Tibial nerve (tissue), 4 donors: ENCODE results near the gene GALNT1. TPM values are rescaled to one million over a fixed set of nuclear protein-coding genes. Genes with fewer than 3 reads are reported as not detected.

ENCODE experiments used
- DNase-seq, 2 donors: peaks; one replicate each; pipeline ENCODE4 v3.0.0-alpha.2; 2019; ENCODE audit warnings: low spot score in 2 of 2
- H3K27ac ChIP-seq, 4 donors: fragments of 200-600 bp; sonication (generic) in 3 of 4; one replicate each; pipeline ENCODE4 v1.5.1; 2017 to 2019; ENCODE audit warnings: mild to moderate bottlenecking in 1 of 4
- H3K27me3 ChIP-seq, 2 donors: fragments of 200-600 bp; sonication (generic) in 1 of 2; one replicate each; pipeline versions ENCODE4 v1.5.1 to v1.6.0; 2017 to 2019
- H3K36me3 ChIP-seq, 3 donors: fragments of 200-600 bp; sonication (generic); one replicate each; pipeline ENCODE4 v1.5.1; 2018 to 2019
- H3K4me1 ChIP-seq, 4 donors: fragments of 200-600 bp; sonication (generic) in 3 of 4; one replicate each; pipeline ENCODE4 v1.5.1; 2017 to 2019
- H3K4me3 ChIP-seq, 4 donors: fragments of 200-600 bp; sonication (generic) in 3 of 4; one replicate each; pipeline ENCODE4 v1.5.1; 2017 to 2019; ENCODE audit warnings: mild to moderate bottlenecking in 1 of 4, moderate library complexity in 1 of 4
- H3K9me3 ChIP-seq, 4 donors: fragments of 200-600 bp; sonication (generic) in 3 of 4; one replicate each; pipeline ENCODE4 v1.5.1; 2017 to 2019
- EP300 ChIP-seq, 2 donors: sonication (generic); formaldehyde crosslinking; IDR thresholded peaks; one replicate each; pipeline ENCODE4 v1.6.1; 2017; ENCODE audit warnings: antibody characterized with exemption in 2 of 2, mild to moderate bottlenecking in 1 of 2
- POLR2A ChIP-seq, 2 donors: fragments of 450-650 bp; IDR thresholded peaks; one replicate each; pipeline ENCODE4 v1.6.1; 2017; ENCODE audit warnings: antibody characterized with exemption in 2 of 2, mild to moderate bottlenecking in 2 of 2, moderate library complexity in 2 of 2
- WGBS, 2 donors: methylation state at CpG; one replicate each; pipeline ENCODE4 v1.1.5; 2018; 5-methylcytosine and 5-hydroxymethylcytosine counted together
- total RNA-seq, 4 donors: library from RNA; depleted of rRNA; stranded (reverse); fragments of >200 nt; gene quantifications; one replicate each; pipeline ENCODE4 v1.1.0, GENCODE V29; 2016
- TF ChIP-seq, protein P1 (sequence below), 5 experiments: fragments of 200-600 bp in 3 of 5; fragments of 450-650 bp in 2 of 5; sonication (generic) in 3 of 5; IDR thresholded peaks; one replicate each; pipeline ENCODE4 v1.5.1; 2016 to 2019; ENCODE audit warnings: antibody characterized with exemption in 5 of 5, mild to moderate bottlenecking in 3 of 5, moderate library complexity in 2 of 5

GALNT1 gene
- total RNA-seq, 4 donors from 2014 or later, result 24.3 to 37.5 (median 27.0) TPM

DNA sequence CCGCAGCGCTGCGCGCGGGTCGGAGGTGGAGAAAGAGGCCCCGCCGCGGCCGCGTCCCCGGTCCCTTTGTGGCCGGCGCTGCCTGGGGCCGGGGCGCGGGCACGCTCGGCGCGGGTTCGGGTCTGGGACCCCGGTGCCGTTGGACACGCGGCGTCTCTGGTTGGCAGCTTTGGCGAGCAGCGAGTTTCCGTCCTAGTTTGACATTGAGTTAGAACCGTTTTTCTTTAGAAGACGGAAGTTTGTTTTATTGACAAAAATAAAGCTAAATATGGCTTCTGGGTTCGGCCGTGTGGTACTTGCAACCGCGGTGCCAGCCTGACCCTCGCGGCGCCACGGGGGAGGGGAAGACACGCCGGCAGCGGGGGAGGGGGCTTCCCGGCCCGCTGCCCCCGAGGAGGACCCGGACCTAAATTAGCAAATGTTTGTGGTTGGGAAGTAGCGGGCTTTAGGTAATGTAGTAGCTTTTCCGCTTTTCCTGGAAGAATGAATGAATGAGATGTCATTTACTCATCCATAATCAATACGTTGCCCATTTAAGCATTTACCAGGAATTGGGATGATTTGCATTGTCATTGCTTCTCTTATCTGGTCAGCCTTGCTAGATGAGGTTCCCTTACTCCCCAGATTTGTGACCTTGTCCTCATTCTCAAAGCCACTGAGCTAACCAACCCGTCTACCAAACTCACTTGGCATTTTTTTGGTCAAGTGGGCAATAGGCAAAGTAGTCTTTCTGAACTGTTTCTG, 530 bp downstream of the GALNT1 start:
- H3K9me3 ChIP-seq, result no peaks in the 10 kb centered on the region
- H3K4me3 ChIP-seq, result peak overlapping the region; percentile 66 to 84 (median 75)
- H3K4me1 ChIP-seq, result peaks cover 0 to 29% (median 20%) of the 10 kb centered on the region in 4 donors
- no peaks in the 10 kb centered on the region for H3K36me3 ChIP-seq
- TF ChIP-seq, protein P1, sequence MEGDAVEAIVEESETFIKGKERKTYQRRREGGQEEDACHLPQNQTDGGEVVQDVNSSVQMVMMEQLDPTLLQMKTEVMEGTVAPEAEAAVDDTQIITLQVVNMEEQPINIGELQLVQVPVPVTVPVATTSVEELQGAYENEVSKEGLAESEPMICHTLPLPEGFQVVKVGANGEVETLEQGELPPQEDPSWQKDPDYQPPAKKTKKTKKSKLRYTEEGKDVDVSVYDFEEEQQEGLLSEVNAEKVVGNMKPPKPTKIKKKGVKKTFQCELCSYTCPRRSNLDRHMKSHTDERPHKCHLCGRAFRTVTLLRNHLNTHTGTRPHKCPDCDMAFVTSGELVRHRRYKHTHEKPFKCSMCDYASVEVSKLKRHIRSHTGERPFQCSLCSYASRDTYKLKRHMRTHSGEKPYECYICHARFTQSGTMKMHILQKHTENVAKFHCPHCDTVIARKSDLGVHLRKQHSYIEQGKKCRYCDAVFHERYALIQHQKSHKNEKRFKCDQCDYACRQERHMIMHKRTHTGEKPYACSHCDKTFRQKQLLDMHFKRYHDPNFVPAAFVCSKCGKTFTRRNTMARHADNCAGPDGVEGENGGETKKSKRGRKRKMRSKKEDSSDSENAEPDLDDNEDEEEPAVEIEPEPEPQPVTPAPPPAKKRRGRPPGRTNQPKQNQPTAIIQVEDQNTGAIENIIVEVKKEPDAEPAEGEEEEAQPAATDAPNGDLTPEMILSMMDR (IDR thresholded peaks at IDR 0.05), result no peak
- TF ChIP-seq EP300 (IDR thresholded peaks at IDR 0.05) (no peak), POLR2A (IDR thresholded peaks at IDR 0.05) (no peak)
- WGBS, 2 donors, result 1 to 2% methylated on average over 30 to 46 of the region's 51 CpGs
- H3K27me3 ChIP-seq, result no peaks in the 10 kb centered on the region
- H3K27ac ChIP-seq, result peak overlapping the region in 3 of 4 donors; percentile 73 to 88 (median 79)
- no peak for DNase-seq

DNA sequence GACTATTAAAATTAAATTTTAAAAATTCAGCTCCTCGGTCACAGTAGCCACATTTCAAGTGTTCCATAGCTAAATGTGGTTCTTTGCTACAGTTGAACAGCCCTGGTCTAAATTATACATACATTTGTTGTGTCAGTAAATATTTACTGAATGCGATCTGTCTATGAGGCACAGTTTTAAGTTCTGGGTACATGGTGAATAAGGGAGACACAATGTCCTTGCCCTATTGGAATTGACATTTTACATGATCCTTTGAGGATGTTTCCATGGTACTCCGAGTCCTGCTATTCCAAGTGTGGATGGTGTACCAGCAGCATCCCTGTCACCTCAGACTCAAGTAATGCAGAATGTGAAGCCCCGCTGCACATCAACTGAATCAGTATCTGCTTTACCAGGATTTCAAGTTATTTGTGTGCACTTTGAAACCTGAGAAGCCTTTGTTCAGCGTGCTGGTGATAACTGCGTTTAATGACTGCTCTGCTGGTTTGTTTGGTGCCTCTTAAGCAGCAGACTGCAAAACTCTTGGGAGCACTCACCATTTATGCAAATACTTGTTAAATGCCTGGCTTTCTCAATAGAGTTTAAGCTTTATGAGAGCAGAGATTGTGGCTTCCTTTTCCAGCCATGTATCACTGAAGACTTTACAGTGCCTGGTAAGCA, 1.5 kb downstream of the GALNT1 start:
- H3K4me1 ChIP-seq, result peaks cover 0 to 29% (median 20%) of the 10 kb centered on the region in 4 donors
- no peaks in the 10 kb centered on the region for H3K27me3 ChIP-seq
- 63 to 78% methylated on average over 6 of the region's 6 CpGs for WGBS, 2 donors
- TF ChIP-seq, protein P1 (IDR thresholded peaks at IDR 0.05), result no peak
- TF ChIP-seq EP300 (IDR thresholded peaks at IDR 0.05) (no peak), POLR2A (IDR thresholded peaks at IDR 0.05) (no peak)
- no peak overlapping the region for H3K27ac ChIP-seq
- no peak for DNase-seq
- H3K9me3 ChIP-seq, result peaks cover 0 to 10% (median 5%) of the 10 kb centered on the region in 4 donors
- H3K36me3 ChIP-seq, result peaks cover 0 to 8% (median 0%) of the 10 kb centered on the region in 3 donors
- H3K4me3 ChIP-seq, result peak overlapping the region in 1 of 4 donors; percentile 84

DNA sequence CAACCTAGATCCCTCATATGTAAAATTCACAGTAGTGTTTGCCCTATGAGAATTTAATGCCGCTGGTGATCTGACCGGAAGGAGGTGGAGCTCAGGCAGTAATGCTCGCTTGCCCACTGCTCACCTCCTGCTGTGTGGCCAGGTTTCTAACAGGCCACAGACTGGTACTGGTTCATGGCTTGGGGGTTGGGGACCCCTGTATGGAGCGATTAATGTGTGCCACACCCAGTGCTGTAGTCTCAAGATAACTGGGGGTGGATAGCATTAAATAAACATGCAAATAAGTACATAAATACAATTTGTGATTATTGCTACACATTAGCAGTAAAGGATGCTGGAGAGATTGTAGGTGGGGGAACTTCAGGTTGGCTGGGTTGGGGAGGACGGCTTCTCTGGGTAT, 3.2 kb downstream of the GALNT1 start:
- no peak for DNase-seq
- Histone ChIP-seq H3K27me3 (no peaks in the 10 kb centered on the region), H3K36me3 (peaks cover 0 to 8% (median 0%) of the 10 kb centered on the region in 3 donors), H3K4me3 (no peak overlapping the region), H3K4me1 (peaks cover 0 to 21% (median 18%) of the 10 kb centered on the region in 4 donors), H3K9me3 (peaks cover 0 to 18% (median 7%) of the 10 kb centered on the region in 4 donors), H3K27ac (no peak overlapping the region)
- no peak for TF ChIP-seq EP300 (IDR thresholded peaks at IDR 0.05)
- no peak for TF ChIP-seq POLR2A (IDR thresholded peaks at IDR 0.05)
- TF ChIP-seq, protein P1 (IDR thresholded peaks at IDR 0.05), result no peak
- 87 to 94% methylated on average over 5 of the region's 5 CpGs for WGBS, 2 donors

DNA sequence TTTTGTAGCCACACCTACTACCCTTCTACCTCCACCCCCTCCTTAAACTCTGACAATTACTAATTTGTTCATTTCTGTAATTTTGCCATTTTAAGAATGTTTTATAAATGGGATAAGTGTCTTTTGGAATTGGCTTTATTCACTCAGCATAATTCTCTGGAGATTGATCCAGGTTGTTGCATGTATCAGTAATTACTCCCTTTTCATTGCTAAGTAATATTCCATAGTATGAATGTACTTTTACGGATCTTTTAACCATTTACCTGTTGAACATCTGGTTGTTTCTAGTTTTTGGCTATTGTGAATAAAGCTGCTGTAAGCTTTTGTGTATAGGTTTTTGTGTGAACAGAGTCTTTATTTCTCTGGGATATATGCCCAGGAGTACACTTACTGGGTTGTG, 4.1 kb downstream of the GALNT1 start:
- Histone ChIP-seq H3K36me3 (peaks cover 0 to 8% (median 0%) of the 10 kb centered on the region in 3 donors), H3K27ac (no peak overlapping the region), H3K4me3 (no peak overlapping the region), H3K27me3 (no peaks in the 10 kb centered on the region), H3K4me1 (peaks cover 0 to 21% (median 17%) of the 10 kb centered on the region in 4 donors), H3K9me3 (peaks cover 0 to 18% (median 7%) of the 10 kb centered on the region in 4 donors)
- no peak for TF ChIP-seq POLR2A (IDR thresholded peaks at IDR 0.05)
- TF ChIP-seq EP300 (IDR thresholded peaks at IDR 0.05), result no peak
- TF ChIP-seq, protein P1 (IDR thresholded peaks at IDR 0.05), result no peak
- 97 to 100% methylated on average over 1 of the region's 1 CpG for WGBS, 2 donors
- no peak for DNase-seq

DNA sequence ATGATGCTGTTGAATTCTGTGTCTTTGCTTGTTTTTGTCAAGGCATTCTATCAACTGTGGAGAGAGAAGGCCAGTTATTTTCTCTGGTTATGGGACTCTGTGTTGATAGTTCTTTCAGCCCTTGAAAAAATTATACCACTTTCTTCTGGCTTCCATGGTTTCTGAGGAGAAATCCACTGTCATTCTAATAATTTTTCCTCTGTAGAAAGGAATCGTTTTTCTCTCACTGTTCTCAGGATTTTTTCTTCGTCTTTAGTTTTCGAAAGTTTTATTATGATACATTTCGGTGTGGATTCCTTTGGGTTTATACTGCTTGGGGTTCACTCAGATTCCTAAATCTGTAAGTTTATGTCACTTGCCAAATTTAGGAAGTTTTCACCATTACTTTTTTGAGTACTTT, 6.6 kb downstream of the GALNT1 start:
- Histone ChIP-seq H3K27ac (no peak overlapping the region), H3K4me1 (peaks cover 0 to 32% (median 6%) of the 10 kb centered on the region in 4 donors), H3K4me3 (no peak overlapping the region), H3K36me3 (peaks cover 0 to 8% (median 0%) of the 10 kb centered on the region in 3 donors), H3K9me3 (peaks cover 0 to 18% (median 7%) of the 10 kb centered on the region in 4 donors), H3K27me3 (no peaks in the 10 kb centered on the region)
- no peak for DNase-seq
- WGBS, 2 donors, result 89 to 94% methylated on average over 4 of the region's 4 CpGs
- TF ChIP-seq POLR2A (IDR thresholded peaks at IDR 0.05) (no peak), EP300 (IDR thresholded peaks at IDR 0.05) (no peak)
- TF ChIP-seq, protein P1 (IDR thresholded peaks at IDR 0.05), result no peak
